ENCODE results near the gene DPP10. TPM values are rescaled to one million over a fixed set of nuclear protein-coding genes. Genes with fewer than 3 reads are reported as not detected.

Gene DPP10
- total RNA-seq, 1 experiment from 2014 or later, result not detected

GRCh38 chr2:114609203-114609602 lies 166.8 kb downstream of the DPP10 start:
- no peak overlapping the region for H3K4me3 ChIP-seq (ENCODE audit: low read length)
- no TSS peak for BruUV-seq (replicated peaks)
- no peak overlapping the region for H3K4me2 ChIP-seq (ENCODE audit: low read length)
- TF ChIP-seq EZH2 (IDR thresholded peaks at IDR 0.05; ENCODE audit: low read length, unreplicated experiment) (no peak), EZH2phosphoT487 (IDR thresholded peaks at IDR 0.05; ENCODE audit: borderline replicate concordance, low read length) (no peak)
- TF ChIP-seq, protein P1, sequence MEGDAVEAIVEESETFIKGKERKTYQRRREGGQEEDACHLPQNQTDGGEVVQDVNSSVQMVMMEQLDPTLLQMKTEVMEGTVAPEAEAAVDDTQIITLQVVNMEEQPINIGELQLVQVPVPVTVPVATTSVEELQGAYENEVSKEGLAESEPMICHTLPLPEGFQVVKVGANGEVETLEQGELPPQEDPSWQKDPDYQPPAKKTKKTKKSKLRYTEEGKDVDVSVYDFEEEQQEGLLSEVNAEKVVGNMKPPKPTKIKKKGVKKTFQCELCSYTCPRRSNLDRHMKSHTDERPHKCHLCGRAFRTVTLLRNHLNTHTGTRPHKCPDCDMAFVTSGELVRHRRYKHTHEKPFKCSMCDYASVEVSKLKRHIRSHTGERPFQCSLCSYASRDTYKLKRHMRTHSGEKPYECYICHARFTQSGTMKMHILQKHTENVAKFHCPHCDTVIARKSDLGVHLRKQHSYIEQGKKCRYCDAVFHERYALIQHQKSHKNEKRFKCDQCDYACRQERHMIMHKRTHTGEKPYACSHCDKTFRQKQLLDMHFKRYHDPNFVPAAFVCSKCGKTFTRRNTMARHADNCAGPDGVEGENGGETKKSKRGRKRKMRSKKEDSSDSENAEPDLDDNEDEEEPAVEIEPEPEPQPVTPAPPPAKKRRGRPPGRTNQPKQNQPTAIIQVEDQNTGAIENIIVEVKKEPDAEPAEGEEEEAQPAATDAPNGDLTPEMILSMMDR (conservative IDR thresholded peaks at IDR 0.05; ENCODE audit: low read depth, low read length), result no peak
- H3K27me3 ChIP-seq (ENCODE audit: low read length), result no peaks in the 10 kb centered on the region
- H3K9ac ChIP-seq (ENCODE audit: low read length), result no peak overlapping the region
- H4K20me1 ChIP-seq (ENCODE audit: low read length), result no peaks in the 10 kb centered on the region
- DNase-seq (no peak), ATAC-seq (no peak)
- intact Hi-C loops (cut with micrococcal nuclease), result no loop called here
- no peak overlapping the region for H3K27ac ChIP-seq (ENCODE audit: low read length)
- H3K9me2 ChIP-seq (replicated peaks; ENCODE audit: low read length), result no peaks in the 10 kb centered on the region
- CTCF ChIA-PET, result no interaction called here
- no peak overlapping the region for H2AFZ ChIP-seq (ENCODE audit: low read length)
- H3K9me3 ChIP-seq (ENCODE audit: low read length), result no peaks in the 10 kb centered on the region; the same call in 1 of the 2 replicates
- POLR2A ChIA-PET (ENCODE audit: unreplicated experiment), result no interaction called here
- no peaks in the 10 kb centered on the region for H3K79me2 ChIP-seq (ENCODE audit: low read length)
- H3F3A ChIP-seq (ENCODE audit: low read length, unreplicated experiment), result no peaks in the 10 kb centered on the region
- no peaks in the 10 kb centered on the region for H3K36me3 ChIP-seq (ENCODE audit: low read depth, low read length)
- no peaks in the 10 kb centered on the region for H3K4me1 ChIP-seq (ENCODE audit: insufficient read depth, low read length)

DNA sequence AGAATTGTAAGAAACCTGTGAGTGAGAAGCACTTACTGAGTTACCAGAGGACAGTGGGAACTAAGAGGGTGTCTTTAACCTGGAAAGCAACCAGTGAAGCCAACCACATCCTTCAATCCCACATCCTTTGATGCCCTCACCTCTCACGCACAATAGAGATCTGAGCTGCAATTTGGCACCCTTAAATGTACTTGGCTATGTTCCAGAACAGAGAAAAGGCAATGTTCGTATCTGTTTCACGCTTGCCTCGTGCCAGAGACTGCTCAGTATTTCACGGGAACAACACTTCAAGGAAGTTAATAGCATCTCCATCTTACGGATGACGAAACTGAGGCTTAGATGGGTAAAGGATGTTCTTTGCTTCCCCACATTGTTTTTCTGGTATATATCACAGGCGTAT lies 167.4 kb downstream of the DPP10 start:
- no peak overlapping the region for H3K9ac ChIP-seq (ENCODE audit: low read length)
- TF ChIP-seq, protein P1 (conservative IDR thresholded peaks at IDR 0.05; ENCODE audit: low read depth, low read length), result no peak
- no peak for TF ChIP-seq EZH2 (IDR thresholded peaks at IDR 0.05; ENCODE audit: low read length, unreplicated experiment)
- TF ChIP-seq EZH2phosphoT487 (IDR thresholded peaks at IDR 0.05; ENCODE audit: borderline replicate concordance, low read length), result no peak
- H2AFZ ChIP-seq (ENCODE audit: low read length), result no peak overlapping the region
- ChIA-PET CTCF (no interaction called here), POLR2A (ENCODE audit: unreplicated experiment) (no interaction called here)
- no peak overlapping the region for H3K4me3 ChIP-seq (ENCODE audit: low read length)
- no peaks in the 10 kb centered on the region for H3K9me2 ChIP-seq (replicated peaks; ENCODE audit: low read length)
- no peaks in the 10 kb centered on the region for H3K27me3 ChIP-seq (ENCODE audit: low read length)
- H3K9me3 ChIP-seq (ENCODE audit: low read length), result no peaks in the 10 kb centered on the region; the same call in 1 of the 2 replicates
- ATAC-seq, result no peak
- H3F3A ChIP-seq (ENCODE audit: low read length, unreplicated experiment), result no peaks in the 10 kb centered on the region
- BruUV-seq (replicated peaks), result no TSS peak
- no peak overlapping the region for H3K4me2 ChIP-seq (ENCODE audit: low read length)
- H3K27ac ChIP-seq (ENCODE audit: low read length), result no peak overlapping the region
- no peaks in the 10 kb centered on the region for H3K36me3 ChIP-seq (ENCODE audit: low read depth, low read length)
- intact Hi-C loops (cut with micrococcal nuclease), result no loop called here
- no peaks in the 10 kb centered on the region for H3K4me1 ChIP-seq (ENCODE audit: insufficient read depth, low read length)
- no peak for DNase-seq
- H4K20me1 ChIP-seq (ENCODE audit: low read length), result no peaks in the 10 kb centered on the region
- H3K79me2 ChIP-seq (ENCODE audit: low read length), result no peaks in the 10 kb centered on the region

DNA sequence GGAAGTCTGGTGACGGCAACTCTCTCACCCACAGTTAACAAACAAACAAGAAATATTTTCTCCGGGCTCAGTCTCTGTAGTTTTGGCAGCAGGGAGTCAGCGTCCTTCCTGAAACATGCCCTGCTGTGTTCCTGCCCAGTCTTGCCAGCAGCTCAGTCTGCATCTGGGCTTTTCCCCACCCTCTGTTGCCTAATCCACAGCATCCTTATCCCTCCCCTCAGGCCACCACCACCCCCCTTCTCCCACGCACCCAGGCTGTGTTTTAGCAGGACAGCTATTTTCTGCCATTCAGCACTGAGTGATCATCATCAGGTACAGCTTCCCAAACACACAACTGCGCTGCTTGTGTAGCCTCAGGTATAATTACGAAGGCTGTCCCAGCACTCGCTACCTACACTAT lies 168.2 kb downstream of the DPP10 start:
- Histone ChIP-seq H4K20me1 (ENCODE audit: low read length) (no peaks in the 10 kb centered on the region), H3K79me2 (ENCODE audit: low read length) (no peaks in the 10 kb centered on the region), H3K27ac (ENCODE audit: low read length) (no peak overlapping the region), H3K9ac (ENCODE audit: low read length) (no peak overlapping the region), H3K9me2 (replicated peaks; ENCODE audit: low read length) (no peaks in the 10 kb centered on the region), H3K4me1 (ENCODE audit: insufficient read depth, low read length) (no peaks in the 10 kb centered on the region), H3K36me3 (ENCODE audit: low read depth, low read length) (no peaks in the 10 kb centered on the region), H2AFZ (ENCODE audit: low read length) (no peak overlapping the region), H3F3A (ENCODE audit: low read length, unreplicated experiment) (no peaks in the 10 kb centered on the region), H3K9me3 (ENCODE audit: low read length) (no peaks in the 10 kb centered on the region; the same call in 1 of the 2 replicates), H3K4me3 (ENCODE audit: low read length) (no peak overlapping the region), H3K27me3 (ENCODE audit: low read length) (no peaks in the 10 kb centered on the region), H3K4me2 (ENCODE audit: low read length) (no peak overlapping the region)
- POLR2A ChIA-PET (ENCODE audit: unreplicated experiment), result no interaction called here
- ATAC-seq, result no peak
- CTCF ChIA-PET, result no interaction called here
- TF ChIP-seq, protein P1 (conservative IDR thresholded peaks at IDR 0.05; ENCODE audit: low read depth, low read length), result no peak
- TF ChIP-seq EZH2phosphoT487 (IDR thresholded peaks at IDR 0.05; ENCODE audit: borderline replicate concordance, low read length), result no peak
- TF ChIP-seq EZH2 (IDR thresholded peaks at IDR 0.05; ENCODE audit: low read length, unreplicated experiment), result no peak
- intact Hi-C loops (cut with micrococcal nuclease), result no loop called here
- no peak for DNase-seq
- BruUV-seq (replicated peaks), result no TSS peak

Measured in PC-3 (cell line).